T-helper 2 cell treated with Interferon-gamma antibody and Interleukin-4, amounts not matched to agents 5 μg/mL and 100 μg/mL, for 36 hours (primary cell): ENCODE results near the gene SAMD1.

ENCODE experiments used
- DNase-seq: peaks from one replicate; pipeline ENCODE4 v3.0.0; 2021; ENCODE audit warnings: low spot score
- H3K27ac Mint-ChIP-seq: one replicate; pipeline ENCODE4 v1.8.0; 2021; ENCODE audit warnings: mild to moderate bottlenecking, mixed read lengths
- H3K27me3 Mint-ChIP-seq: one replicate; pipeline ENCODE4 v1.8.0; 2021; ENCODE audit warnings: low read depth, mixed read lengths
- H3K36me3 Mint-ChIP-seq: one replicate; pipeline ENCODE4 v1.8.0; 2021; ENCODE audit warnings: low read depth, mixed read lengths
- H3K4me1 Mint-ChIP-seq: one replicate; pipeline ENCODE4 v1.8.0; 2021; ENCODE audit warnings: low read depth, mixed read lengths
- H3K4me3 Mint-ChIP-seq: one replicate; pipeline ENCODE4 v1.8.0; 2022; ENCODE audit warnings: mild to moderate bottlenecking, moderate library complexity, mixed read lengths
- H3K9me3 Mint-ChIP-seq: one replicate; pipeline ENCODE4 v1.8.0; 2021; ENCODE audit warnings: mixed read lengths

SAMD1 gene

DNA sequence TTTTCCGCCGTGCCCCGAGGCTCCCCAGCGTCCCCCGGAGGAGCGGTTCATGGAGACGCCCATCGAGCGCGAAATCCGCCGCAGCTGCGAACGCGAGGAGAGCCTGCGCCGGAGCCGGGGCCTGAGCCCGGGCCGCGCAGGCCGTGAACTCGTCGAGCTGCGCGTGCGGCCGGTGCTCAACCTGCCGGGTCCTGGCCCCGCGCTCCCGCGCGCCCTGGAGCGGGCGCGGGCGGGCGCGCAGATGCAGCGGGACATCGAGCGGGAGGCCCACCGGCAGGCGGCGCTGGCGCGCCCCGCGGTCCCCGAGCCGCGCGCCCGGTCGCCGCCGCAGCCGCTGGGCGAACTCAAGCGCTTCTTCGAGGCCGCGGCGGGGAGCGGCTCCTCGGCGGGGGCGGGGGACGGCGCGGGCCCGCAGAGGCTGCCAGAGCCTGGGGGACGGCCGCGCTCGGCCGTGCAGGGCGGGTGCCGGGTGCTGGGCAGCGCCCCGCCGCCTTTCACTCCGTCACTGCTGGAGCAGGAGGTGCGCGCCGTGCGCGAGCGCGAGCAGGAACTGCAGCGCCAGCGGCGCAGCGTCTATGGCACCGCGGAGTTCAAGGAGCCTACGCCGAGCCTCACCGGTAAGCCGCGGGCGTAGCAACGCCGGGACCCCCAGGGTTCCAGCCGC is 17.2 kb downstream of the SAMD1 start:
- Mint-ChIP-seq H3K27ac (peak overlapping the region; percentile 92), H3K27me3 (peaks cover 4% of the 10 kb centered on the region), H3K36me3 (no peaks in the 10 kb centered on the region), H3K4me1 (peaks cover 18% of the 10 kb centered on the region), H3K4me3 (peak overlapping the region; percentile 98), H3K9me3 (no peaks in the 10 kb centered on the region)
- DNase-seq, result peak; percentile 86

DNA sequence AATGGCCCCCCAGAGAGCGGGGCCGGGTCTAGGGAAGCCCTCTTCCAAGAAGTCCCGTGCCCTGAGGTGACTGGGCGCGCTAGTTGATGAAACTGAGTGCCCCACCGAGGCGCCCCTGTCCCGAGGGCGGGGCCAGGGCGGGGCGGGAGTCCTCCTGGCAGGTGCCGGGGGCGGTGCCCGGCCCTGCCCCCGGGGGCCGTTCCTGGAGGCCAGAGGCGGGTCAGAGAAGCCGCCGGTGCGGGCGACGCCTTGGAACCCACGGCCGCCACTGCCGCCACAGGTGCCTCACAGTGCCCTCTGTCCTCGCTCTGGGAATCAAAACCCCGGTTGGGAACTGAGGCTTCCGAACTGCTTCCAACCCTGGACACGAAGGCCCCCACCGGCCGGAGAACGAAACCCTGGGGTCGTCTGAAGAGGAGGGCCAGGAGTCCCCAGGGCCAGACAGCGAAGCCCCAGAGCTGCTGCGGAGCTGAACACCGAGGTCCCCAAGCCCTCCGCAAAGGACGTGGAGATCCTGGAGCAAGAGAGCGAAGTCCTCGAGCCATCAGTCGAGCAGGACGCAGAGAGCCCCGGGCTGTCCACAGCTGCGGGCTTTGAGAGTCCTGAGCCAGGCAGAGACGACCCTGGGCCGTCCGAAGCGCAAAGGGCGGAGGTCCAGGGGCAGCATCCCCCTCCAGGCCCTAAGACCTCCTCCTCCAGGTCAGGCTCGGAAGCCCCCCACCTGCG is 17.9 kb downstream of the SAMD1 start, which contains the start of gene MISP3:
Gene MISP3 (plus strand): TSS at position 252 of the 726 bp plus-strand sequence. CDS start 524 bp downstream, outside the sequence.
- Mint-ChIP-seq H3K36me3 (no peaks in the 10 kb centered on the region), H3K4me1 (peaks cover 16% of the 10 kb centered on the region), H3K9me3 (no peaks in the 10 kb centered on the region), H3K4me3 (peak within 1 kb of the TSS; percentile 98), H3K27ac (peak within 1 kb of the TSS; percentile 92), H3K27me3 (peaks cover 4% of the 10 kb centered on the region)
- DNase-seq, result peak; percentile 51

DNA sequence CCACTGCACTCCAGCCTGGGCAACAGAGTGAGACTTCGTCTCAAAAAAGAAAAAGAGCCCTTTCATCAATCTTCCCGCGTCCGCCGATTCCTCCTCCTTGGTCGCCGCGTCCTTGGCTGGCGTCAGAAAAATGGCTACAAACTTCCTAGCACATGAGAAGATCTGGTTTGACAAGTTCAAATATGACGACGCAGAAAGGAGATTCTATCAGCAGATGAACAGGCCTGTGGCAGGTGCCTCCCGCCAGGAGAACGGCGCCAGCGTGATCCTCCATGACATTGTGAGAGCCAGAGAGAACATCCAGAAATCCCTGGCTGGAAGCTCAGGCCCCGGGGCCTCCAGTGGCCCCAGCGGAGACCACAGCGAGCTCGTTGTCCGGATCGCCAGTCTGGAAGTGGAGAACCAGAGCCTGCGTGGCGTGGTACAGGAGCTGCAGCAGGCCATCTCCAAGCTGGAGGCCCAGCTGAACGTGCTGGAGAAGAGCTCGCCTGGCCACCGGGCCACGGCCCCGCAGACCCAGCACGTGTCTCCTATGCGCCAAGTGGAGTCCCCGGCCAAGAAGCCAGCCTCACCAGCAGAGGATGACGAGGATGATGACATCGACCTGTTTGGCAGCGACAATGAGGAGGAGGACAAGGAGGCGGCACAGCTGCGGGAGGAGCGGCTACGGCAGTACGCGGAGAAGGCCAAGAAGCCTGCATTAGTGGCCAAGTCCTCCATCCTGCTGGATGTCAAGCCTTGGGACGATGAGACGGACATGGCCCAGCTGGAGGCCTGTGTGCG is 20.1 kb downstream of the SAMD1 start:
- Mint-ChIP-seq H3K27me3 (peaks cover 4% of the 10 kb centered on the region), H3K4me1 (peaks cover 16% of the 10 kb centered on the region), H3K36me3 (no peaks in the 10 kb centered on the region), H3K4me3 (peak overlapping the region; percentile 36), H3K27ac (no peak overlapping the region), H3K9me3 (no peaks in the 10 kb centered on the region)
- DNase-seq, result no peak

DNA sequence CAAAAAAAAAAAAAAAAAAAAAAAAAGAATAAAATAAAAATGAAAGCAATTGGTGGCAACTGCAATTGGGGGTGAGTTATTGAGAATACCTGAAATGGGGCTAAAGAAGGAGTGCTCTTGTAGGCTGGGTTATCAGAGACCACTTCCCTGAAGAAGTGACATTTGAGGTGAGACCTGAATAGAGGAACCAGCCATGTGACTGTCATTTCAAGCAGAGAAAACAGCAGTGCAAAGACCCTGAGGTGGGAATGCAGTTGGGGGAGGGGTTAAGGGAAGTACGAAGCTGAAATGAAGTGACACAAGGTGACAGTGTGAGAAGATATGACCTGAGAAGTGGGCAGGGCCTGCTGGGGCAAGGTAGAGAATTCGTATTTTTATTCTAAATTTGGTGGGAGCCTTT is 24.4 kb downstream of the SAMD1 start:
- no peaks in the 10 kb centered on the region for H3K36me3 Mint-ChIP-seq
- H3K9me3 Mint-ChIP-seq, result no peaks in the 10 kb centered on the region
- H3K4me1 Mint-ChIP-seq, result no peaks in the 10 kb centered on the region
- H3K27me3 Mint-ChIP-seq, result peaks cover 7% of the 10 kb centered on the region
- DNase-seq, result no peak
- H3K27ac Mint-ChIP-seq, result no peak overlapping the region
- no peak overlapping the region for H3K4me3 Mint-ChIP-seq

DNA sequence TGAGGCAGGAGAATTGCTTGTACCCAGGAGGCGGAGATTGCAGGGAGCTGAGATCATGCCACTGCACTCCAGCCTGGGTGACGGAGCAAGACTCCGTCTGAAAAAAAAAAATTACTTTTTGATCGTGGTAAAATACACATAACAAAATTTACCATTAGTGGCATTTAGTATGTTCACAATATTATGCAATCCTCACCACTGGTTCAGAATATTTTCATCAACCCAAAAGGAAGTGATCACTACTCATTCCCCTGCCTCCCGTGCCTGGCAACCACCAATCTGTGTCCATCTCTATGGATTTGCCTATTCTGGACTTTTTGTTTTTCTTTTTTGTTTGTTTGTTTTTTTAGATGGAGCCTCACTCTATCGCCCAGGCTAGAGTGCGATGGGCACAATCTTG is 27.4 kb downstream of the SAMD1 start:
- Mint-ChIP-seq H3K9me3 (no peaks in the 10 kb centered on the region), H3K27me3 (peaks cover 22% of the 10 kb centered on the region), H3K36me3 (no peaks in the 10 kb centered on the region), H3K27ac (no peak overlapping the region), H3K4me3 (no peak overlapping the region), H3K4me1 (peaks cover 8% of the 10 kb centered on the region)
- no peak for DNase-seq

DNA sequence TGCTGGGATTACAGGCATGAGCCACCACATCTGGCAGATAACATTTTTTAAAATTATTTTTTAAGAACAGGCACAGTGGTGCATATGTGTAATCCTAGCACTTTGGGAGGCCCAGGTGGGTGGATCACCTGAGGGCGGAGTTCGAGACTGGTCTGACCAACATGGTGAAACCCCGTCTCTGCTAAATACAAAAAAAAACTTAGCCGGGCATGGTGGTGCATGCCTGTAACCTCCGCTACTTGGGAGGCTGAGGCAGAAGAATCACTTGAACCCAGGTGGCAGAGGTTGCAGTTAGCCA is 28.0 kb downstream of the SAMD1 start:
- H3K36me3 Mint-ChIP-seq, result no peaks in the 10 kb centered on the region
- H3K4me1 Mint-ChIP-seq, result peaks cover 14% of the 10 kb centered on the region
- no peak for DNase-seq
- no peaks in the 10 kb centered on the region for H3K9me3 Mint-ChIP-seq
- no peak overlapping the region for H3K4me3 Mint-ChIP-seq
- peaks cover 27% of the 10 kb centered on the region for H3K27me3 Mint-ChIP-seq
- no peak overlapping the region for H3K27ac Mint-ChIP-seq

DNA sequence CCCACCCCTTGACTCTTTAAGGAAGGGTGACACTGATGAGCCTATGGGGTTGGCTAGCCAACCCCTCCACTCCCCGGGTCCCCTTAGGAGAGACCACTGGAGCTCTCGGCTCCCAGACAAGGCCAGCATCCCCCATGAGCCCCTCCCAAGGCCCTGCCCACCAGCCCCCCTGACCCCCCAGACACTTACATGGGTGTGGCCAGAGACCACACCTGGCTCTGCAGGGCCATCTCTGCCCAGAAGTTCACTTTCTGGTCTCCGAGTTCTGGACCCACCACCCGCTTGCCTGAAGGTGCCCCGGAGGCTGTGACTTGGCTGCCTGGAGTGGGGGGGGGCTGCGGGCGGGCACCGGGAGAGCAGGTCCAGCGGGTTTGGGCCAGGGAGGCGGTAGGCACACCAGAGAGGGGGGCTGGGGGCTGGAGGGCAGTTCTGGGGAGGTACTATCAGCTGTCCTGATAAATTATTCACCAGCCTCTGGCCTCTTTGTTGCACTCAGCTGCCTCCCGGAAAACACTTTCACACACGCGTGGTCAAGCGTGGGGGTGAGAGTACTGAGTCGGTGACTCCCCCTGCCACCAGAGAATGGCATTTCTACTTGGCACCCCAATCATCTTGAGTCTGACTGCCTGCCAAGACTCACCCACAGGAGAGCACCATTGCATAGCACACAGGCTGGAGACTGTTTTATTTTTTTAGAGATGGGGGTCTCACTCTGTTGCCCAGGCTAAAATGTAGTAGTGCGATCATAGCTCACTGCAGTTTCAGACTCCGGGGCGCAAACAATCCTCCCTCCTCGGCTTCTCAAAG is 28.6 kb downstream of the SAMD1 start, which contains the start of gene PALM3:
Gene PALM3 (minus strand): TSS at position 326 of the 807 bp plus-strand sequence. CDS start 96 bp downstream, at position 230.
- Mint-ChIP-seq H3K4me3 (no peak within 1 kb of the TSS), H3K36me3 (no peaks in the 10 kb centered on the region), H3K27ac (no peak within 1 kb of the TSS), H3K27me3 (peaks cover 29% of the 10 kb centered on the region), H3K9me3 (no peaks in the 10 kb centered on the region), H3K4me1 (peaks cover 14% of the 10 kb centered on the region)
- no peak for DNase-seq

DNA sequence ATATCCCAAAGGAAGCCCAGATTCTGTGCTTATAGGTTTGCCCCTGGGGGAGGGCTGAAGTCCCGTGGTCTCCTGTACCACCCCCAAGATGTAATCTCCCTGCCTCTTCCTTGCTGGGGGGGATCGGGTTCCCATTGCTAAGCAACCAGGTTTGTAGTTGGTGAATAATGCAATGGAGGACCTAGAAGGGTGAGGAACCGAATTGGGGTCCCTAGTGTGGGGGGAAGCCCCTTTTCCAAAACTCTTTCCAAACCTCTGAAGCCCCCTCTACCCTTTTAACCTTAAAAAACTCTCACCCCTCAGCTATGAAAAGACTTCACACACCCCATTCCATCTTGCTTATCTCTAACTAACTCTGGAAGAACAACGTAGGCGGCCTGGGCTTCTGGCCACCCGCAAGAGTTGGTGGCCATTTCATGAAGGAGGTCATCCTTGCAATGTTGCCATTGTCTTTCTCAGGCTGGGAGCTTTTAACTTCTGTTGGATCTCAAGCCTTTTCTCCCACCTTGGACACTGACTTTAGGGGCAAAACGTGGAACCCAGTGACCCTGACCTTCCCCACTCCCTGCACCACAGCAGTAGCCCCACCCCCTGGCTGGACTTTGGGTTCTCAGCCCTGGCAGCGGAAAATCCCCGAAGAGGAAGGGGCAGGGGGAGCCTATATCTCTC is 29.3 kb downstream of the SAMD1 start:
- H3K27ac Mint-ChIP-seq, result no peak overlapping the region
- H3K36me3 Mint-ChIP-seq, result no peaks in the 10 kb centered on the region
- H3K9me3 Mint-ChIP-seq, result no peaks in the 10 kb centered on the region
- peaks cover 15% of the 10 kb centered on the region for H3K4me1 Mint-ChIP-seq
- no peak for DNase-seq
- H3K4me3 Mint-ChIP-seq, result no peak overlapping the region
- H3K27me3 Mint-ChIP-seq, result peaks cover 31% of the 10 kb centered on the region

DNA sequence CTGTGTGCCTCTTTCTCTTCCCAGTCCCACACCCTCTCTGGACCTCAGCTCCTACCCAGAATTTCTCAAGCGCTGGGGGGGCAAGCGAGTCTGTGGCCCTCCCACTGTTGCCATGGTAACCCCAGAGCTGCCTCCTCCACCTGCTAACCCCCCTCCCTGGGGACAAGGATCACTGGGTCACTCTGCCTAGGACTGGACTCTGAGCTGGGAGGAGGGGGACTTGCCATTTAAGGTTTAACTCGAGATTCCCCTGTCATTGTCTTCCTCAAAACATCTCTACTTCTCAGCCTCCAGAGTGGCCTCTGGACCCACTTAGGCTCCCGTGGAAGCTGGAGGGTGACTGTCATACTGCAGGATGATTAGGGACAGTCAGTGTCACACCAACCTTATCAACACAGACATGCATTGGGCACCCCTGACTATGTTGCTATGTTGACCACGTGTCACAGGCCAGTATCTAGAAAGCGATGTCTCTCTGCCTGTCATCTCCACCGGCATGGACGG is 30.8 kb downstream of the SAMD1 start:
- Mint-ChIP-seq H3K9me3 (no peaks in the 10 kb centered on the region), H3K36me3 (no peaks in the 10 kb centered on the region), H3K27me3 (peaks cover 33% of the 10 kb centered on the region), H3K27ac (no peak overlapping the region), H3K4me1 (peaks cover 15% of the 10 kb centered on the region), H3K4me3 (no peak overlapping the region)
- DNase-seq, result no peak

DNA sequence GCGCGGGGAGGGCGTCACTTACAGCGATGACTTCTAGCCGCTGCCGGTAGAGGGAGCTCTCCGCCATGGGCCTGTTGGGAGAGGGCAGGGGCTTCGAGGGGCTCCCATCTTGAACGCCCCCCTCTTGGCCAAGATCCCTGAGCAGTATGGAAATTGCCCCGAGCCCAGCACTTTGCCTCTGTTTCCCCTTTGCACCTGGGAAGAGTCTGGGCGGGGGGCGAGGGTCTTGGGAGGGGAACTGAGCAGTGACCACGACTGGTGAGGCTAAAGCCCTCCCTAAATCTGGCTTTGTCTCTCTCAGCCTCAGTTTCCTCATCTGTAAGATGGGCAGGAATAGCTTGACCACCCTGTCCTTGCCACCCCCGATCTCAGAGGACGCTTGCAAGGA is 31.5 kb downstream of the SAMD1 start:
- H3K36me3 Mint-ChIP-seq, result peaks cover 3% of the 10 kb centered on the region
- peaks cover 33% of the 10 kb centered on the region for H3K27me3 Mint-ChIP-seq
- peak; percentile 42 for DNase-seq
- no peak overlapping the region for H3K27ac Mint-ChIP-seq
- H3K9me3 Mint-ChIP-seq, result no peaks in the 10 kb centered on the region
- H3K4me1 Mint-ChIP-seq, result peaks cover 15% of the 10 kb centered on the region
- peak overlapping the region; percentile 76 for H3K4me3 Mint-ChIP-seq

DNA sequence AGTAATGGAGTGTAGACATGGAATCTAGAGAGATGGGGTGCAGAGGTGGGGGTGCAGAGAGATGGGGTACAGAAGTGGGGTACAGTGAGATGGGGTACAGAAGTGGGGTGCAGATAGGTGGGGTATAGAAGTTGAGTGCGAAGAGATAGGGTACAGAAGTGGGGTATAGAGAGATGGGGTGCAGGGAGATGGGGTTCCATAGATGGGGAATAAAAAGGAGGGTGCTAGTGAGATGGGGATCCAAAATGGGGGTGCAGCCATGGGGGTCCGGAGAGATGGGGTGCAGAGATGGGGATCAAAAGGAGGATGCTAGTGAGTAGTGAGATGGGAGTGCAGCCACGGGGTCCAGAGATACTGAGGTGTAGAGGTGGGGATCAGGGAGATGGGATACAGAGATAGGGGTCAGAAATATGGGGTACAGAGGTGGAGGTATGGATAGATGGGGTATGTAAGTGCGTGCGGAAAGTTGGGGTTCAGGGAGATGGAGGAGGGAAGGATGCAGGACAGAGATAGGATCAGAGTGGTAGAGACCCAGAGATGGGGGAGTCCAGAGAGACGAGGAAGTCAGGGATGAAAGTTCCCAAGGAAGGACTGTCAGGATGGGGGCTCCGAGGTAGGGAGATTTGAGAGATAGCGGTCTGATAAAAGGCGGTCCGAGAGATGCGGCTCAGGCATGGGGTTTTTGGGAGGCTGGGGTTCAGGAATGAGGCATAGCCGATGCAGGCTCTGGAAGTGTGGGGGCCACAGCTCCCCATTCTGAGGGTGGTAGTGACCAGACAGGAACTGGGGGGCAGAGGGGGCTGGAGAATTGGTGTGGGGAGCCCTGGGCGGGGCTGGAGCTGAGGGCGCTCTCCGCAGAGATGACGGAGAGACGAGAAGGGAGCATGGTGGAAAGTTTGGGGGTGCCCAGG is 32.1 kb downstream of the SAMD1 start:
- Mint-ChIP-seq H3K9me3 (no peaks in the 10 kb centered on the region), H3K36me3 (peaks cover 7% of the 10 kb centered on the region), H3K4me3 (peak overlapping the region; percentile 76), H3K27ac (no peak overlapping the region), H3K27me3 (peaks cover 33% of the 10 kb centered on the region), H3K4me1 (peaks cover 15% of the 10 kb centered on the region)
- DNase-seq, result no peak

DNA sequence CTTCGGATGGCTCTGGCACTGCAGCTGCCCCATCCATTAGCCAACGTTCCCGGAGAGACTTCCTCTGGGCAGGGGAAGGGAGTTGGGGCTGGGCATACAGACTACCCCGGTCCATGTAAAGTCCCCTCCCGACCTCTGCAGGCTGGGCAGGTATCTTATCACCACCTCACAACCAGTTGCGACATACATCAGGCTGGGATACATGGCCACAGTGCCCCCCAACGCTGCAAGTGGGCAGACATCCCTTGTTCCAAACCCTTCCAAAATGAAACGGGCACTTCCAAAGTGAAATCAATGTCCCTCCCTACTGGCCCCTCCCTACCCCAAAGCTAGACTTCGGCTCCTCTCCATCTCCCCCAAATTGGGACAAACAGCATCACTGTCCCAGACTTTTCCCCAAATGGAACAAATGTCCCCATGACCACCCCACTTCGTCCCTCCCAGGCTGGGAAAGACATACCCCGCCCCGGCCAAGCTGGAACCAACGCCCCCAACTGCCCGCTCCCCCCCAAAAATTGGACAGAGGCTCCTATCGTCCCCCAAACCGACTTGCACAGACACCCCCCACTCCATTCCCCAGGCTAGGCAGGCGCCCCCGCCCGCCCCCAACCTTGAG is 33.7 kb downstream of the SAMD1 start:
- DNase-seq, result no peak
- Mint-ChIP-seq H3K27me3 (peaks cover 33% of the 10 kb centered on the region), H3K9me3 (no peaks in the 10 kb centered on the region), H3K4me1 (peaks cover 15% of the 10 kb centered on the region), H3K27ac (no peak overlapping the region), H3K4me3 (peak overlapping the region; percentile 57), H3K36me3 (peaks cover 18% of the 10 kb centered on the region)
